Endodermal cell (in vitro differentiated cells): Measurements from ENCODE around the gene DROSHA. TPM values are rescaled to one million over a fixed set of nuclear protein-coding genes. Genes with fewer than 3 reads are reported as not detected.

ENCODE experiments used
- DNase-seq: peaks from one replicate; pipeline ENCODE4 v3.0.0-alpha.2; 2017
- H3K27ac ChIP-seq: 2 replicates; pipeline ENCODE4 v1.5.1; 2013; ENCODE audit warnings: mild to moderate bottlenecking, low read depth, low read length, moderate library complexity
- H3K27me3 ChIP-seq: 2 replicates; pipeline ENCODE4 v1.6.1; 2013; ENCODE audit warnings: mild to moderate bottlenecking, low read length, moderate library complexity; ENCODE audit not compliant: insufficient read depth, control insufficient read depth, poor library complexity, severe bottlenecking
- H3K36me3 ChIP-seq: 2 replicates; pipeline ENCODE4 v1.7.0; 2013; ENCODE audit warnings: mild to moderate bottlenecking, low read length, moderate library complexity; ENCODE audit not compliant: control insufficient read depth, insufficient read depth
- H3K4me1 ChIP-seq: one replicate; pipeline ENCODE4 v1.7.0; 2013; ENCODE audit warnings: low read length; ENCODE audit not compliant: control insufficient read depth, insufficient read depth
- H3K4me3 ChIP-seq: 2 replicates; pipeline ENCODE4 v1.5.1; 2013; ENCODE audit warnings: mild to moderate bottlenecking, low read length, moderate library complexity
- H3K9ac ChIP-seq: 2 replicates; pipeline ENCODE4 v1.6.1; 2013; ENCODE audit warnings: mild to moderate bottlenecking, low read length, moderate library complexity; ENCODE audit not compliant: poor library complexity, severe bottlenecking; ENCODE audit errors: extremely low read depth
- H3K9me3 ChIP-seq: 2 replicates; pipeline ENCODE4 v1.6.1; 2013; ENCODE audit warnings: mild to moderate bottlenecking, low read length, moderate library complexity; ENCODE audit not compliant: control insufficient read depth
- H3K27ac Mint-ChIP-seq: 2 replicates; pipeline ENCODE4 v1.8.0; 2020; ENCODE audit warnings: mixed read lengths
- H3K27me3 Mint-ChIP-seq: 2 replicates; pipeline ENCODE4 v1.8.0; 2021; ENCODE audit warnings: mild to moderate bottlenecking, mixed read lengths; ENCODE audit not compliant: insufficient read depth
- H3K36me3 Mint-ChIP-seq: 2 replicates; pipeline ENCODE4 v1.8.0; 2020; ENCODE audit warnings: low read depth, mixed read lengths
- H3K4me1 Mint-ChIP-seq: 2 replicates; pipeline ENCODE4 v1.8.0; 2020; ENCODE audit warnings: mixed read lengths
- H3K4me3 Mint-ChIP-seq: 2 replicates; pipeline ENCODE4 v1.8.0; 2020; ENCODE audit warnings: mild to moderate bottlenecking, moderate library complexity, mixed read lengths
- H3K9me3 Mint-ChIP-seq: 2 replicates; pipeline ENCODE4 v1.8.0; 2020; ENCODE audit warnings: mild to moderate bottlenecking, mixed read lengths
- WGBS, 2 experiments: methylation state at CpG; one replicate each; pipeline versions ENCODE4 v1.1.5 to v1.1.7; 2013; ENCODE audit warnings: missing lambda C conversion rate in 2 of 2, mixed read lengths in 1 of 2; ENCODE audit not compliant: insufficient coverage in 1 of 2, insufficient read length in 1 of 2; 5-methylcytosine and 5-hydroxymethylcytosine counted together
- total RNA-seq, 2 donors: library from RNA; stranded (reverse); fragmentation: NEBNext Ultra II Directional in 1 of 2; extraction: Animal tissue kit (Norgen Biotek cat#: 25700) in 1 of 2; gene quantifications; 2 replicates in 1 of 2; 3 replicates in 1 of 2; pipeline ENCODE4 v1.2.1, GENCODE V29; 2021
- TF ChIP-seq, protein P1 (sequence below): fragments of 200-600 bp; sonication (generic); conservative IDR thresholded peaks from 2 replicates; pipeline ENCODE4 v1.5.0; 2021; ENCODE audit warnings: antibody characterized with exemption, mild to moderate bottlenecking

The DROSHA gene
- total RNA-seq, 2 donors from 2014 or later, result 116 to 132 TPM

DNA sequence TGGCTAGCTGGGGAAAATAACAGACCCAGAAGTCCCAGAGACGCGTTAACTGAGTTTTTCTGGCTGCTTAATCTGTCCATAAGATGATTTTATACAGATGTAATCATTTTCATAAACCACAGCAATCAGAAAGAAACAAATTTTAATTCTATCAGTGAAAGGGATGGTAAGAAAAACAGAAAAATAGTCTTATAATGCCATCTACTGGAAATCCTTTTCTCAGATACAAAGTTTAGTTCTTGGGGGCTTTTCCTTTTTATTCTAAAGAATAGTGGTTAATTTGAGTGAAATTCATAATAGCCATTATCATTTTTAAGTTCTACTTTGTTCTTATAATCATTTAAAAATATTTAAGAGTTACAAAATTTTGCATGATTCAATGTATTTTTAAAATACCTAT, 44.4 kb downstream of the DROSHA start:
- no peaks in the 10 kb centered on the region for H3K27me3 Mint-ChIP-seq
- H3K4me1 Mint-ChIP-seq, result peaks cover 16% of the 10 kb centered on the region
- H3K27ac Mint-ChIP-seq, result no peak overlapping the region
- Histone ChIP-seq H3K27ac (no peak overlapping the region), H3K4me3 (no peak overlapping the region), H3K27me3 (no peaks in the 10 kb centered on the region), H3K4me1 (peaks cover 4% of the 10 kb centered on the region), H3K9ac (no peak overlapping the region), H3K9me3 (no peaks in the 10 kb centered on the region), H3K36me3 (peaks cover 81% of the 10 kb centered on the region)
- H3K9me3 Mint-ChIP-seq, result no peaks in the 10 kb centered on the region
- H3K4me3 Mint-ChIP-seq, result no peak overlapping the region
- TF ChIP-seq, protein P1, sequence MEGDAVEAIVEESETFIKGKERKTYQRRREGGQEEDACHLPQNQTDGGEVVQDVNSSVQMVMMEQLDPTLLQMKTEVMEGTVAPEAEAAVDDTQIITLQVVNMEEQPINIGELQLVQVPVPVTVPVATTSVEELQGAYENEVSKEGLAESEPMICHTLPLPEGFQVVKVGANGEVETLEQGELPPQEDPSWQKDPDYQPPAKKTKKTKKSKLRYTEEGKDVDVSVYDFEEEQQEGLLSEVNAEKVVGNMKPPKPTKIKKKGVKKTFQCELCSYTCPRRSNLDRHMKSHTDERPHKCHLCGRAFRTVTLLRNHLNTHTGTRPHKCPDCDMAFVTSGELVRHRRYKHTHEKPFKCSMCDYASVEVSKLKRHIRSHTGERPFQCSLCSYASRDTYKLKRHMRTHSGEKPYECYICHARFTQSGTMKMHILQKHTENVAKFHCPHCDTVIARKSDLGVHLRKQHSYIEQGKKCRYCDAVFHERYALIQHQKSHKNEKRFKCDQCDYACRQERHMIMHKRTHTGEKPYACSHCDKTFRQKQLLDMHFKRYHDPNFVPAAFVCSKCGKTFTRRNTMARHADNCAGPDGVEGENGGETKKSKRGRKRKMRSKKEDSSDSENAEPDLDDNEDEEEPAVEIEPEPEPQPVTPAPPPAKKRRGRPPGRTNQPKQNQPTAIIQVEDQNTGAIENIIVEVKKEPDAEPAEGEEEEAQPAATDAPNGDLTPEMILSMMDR, result no peak
- peaks cover 55% of the 10 kb centered on the region for H3K36me3 Mint-ChIP-seq
- WGBS, 2 experiments, result 100% methylated on average over 2 of the region's 2 CpGs; no CpG with 5 or more reads in 1 of the 2 experiments
- no peak for DNase-seq

DNA sequence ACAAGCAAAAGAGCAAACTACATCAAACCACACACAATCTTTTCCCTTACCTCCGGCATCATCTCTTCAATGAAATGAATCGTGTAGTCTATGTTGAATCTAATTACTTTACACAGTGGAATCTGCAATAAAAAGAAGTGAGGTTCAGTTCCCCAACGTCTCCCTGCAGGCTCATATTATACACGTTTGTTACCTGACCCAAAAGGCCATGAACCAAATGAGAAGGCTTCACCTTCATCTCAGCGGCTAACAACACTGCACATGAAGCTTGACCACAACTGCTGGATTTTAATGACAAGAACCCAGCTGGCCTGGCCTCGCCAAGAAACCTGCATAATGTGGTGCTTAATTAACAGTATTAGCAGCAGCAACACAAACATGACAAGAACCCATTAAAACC, 45.5 kb downstream of the DROSHA start:
- H3K36me3 Mint-ChIP-seq, result peaks cover 56% of the 10 kb centered on the region
- peaks cover 4% of the 10 kb centered on the region for H3K4me1 ChIP-seq
- peak overlapping the region; percentile 4 for H3K27ac Mint-ChIP-seq
- no peaks in the 10 kb centered on the region for H3K9me3 ChIP-seq
- peaks cover 13% of the 10 kb centered on the region for H3K4me1 Mint-ChIP-seq
- H3K27me3 Mint-ChIP-seq, result no peaks in the 10 kb centered on the region
- H3K36me3 ChIP-seq, result peaks cover 82% of the 10 kb centered on the region
- TF ChIP-seq, protein P1, result no peak
- H3K27ac ChIP-seq, result no peak overlapping the region
- H3K9me3 Mint-ChIP-seq, result no peaks in the 10 kb centered on the region
- 90 to 92% methylated on average over 6 of the region's 6 CpGs for WGBS, 2 experiments
- H3K9ac ChIP-seq, result no peak overlapping the region
- no peak for DNase-seq
- H3K27me3 ChIP-seq, result no peaks in the 10 kb centered on the region
- no peak overlapping the region for H3K4me3 ChIP-seq
- H3K4me3 Mint-ChIP-seq, result no peak overlapping the region

DNA sequence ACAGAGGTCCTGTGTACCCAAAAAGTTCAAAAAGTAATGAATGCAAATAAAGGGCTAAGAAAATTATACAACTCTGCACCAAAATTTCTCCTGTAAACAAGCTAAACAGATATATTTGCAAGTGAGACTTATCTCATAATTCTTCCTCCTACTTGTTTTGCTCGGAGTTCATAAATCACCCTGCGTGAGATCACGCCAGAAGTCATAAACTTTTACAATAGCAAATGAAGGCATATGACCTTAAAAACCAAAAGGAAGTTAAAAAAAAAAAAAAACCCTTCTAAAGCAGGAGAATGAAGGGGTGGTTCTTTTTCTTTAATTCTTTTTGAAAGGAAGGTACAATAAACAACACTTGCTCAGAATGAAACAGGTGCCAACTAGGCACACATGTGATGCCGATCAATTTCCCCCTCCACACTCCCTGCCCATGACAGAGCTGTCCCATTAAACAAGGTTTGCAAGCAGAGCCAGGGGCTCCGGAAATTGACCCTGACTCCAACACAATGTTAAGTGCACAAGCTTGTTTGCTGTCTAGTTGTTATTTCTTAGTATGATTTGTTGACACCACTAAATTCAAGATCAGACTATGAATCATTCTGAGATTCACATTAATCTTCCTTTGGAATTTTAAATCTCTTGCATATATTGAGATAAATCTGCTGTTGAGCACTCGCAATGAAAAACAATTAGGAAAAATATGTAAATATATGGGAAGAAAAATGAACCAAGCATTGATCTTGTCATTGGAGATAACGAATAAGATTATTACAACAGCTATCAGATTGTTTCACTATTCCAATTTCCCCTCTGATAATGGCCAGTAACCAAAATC, 46.3 kb downstream of the DROSHA start:
- Mint-ChIP-seq H3K27me3 (no peaks in the 10 kb centered on the region), H3K4me1 (peaks cover 5% of the 10 kb centered on the region), H3K36me3 (peaks cover 49% of the 10 kb centered on the region), H3K4me3 (no peak overlapping the region), H3K27ac (peak overlapping the region; percentile 56), H3K9me3 (no peaks in the 10 kb centered on the region)
- H3K36me3 ChIP-seq, result peaks cover 87% of the 10 kb centered on the region
- H3K9me3 ChIP-seq, result no peaks in the 10 kb centered on the region
- DNase-seq, result no peak
- no peak overlapping the region for H3K4me3 ChIP-seq
- no peaks in the 10 kb centered on the region for H3K27me3 ChIP-seq
- WGBS, 2 experiments, result 98 to 100% methylated on average over 1 to 7 of the region's 7 CpGs
- no peak overlapping the region for H3K9ac ChIP-seq
- TF ChIP-seq, protein P1, result no peak
- peaks cover 4% of the 10 kb centered on the region for H3K4me1 ChIP-seq
- no peak overlapping the region for H3K27ac ChIP-seq
